Esophagus muscularis mucosa (tissue), 3 donors: Measurements from ENCODE around the gene BPIFB4.

Experiments used
- CTCF ChIP-seq, 3 experiments: fragments of 200-600 bp in 2 of 3; fragments of 450-650 bp in 1 of 3; sonication (generic) in 2 of 3; IDR thresholded peaks; one replicate each; pipeline ENCODE4 v1.5.1; 2017 to 2019; ENCODE audit warnings: antibody characterized with exemption in 3 of 3, mild to moderate bottlenecking in 2 of 3, moderate library complexity in 1 of 3
- EP300 ChIP-seq: sonication (generic); formaldehyde crosslinking; IDR thresholded peaks from one replicate; pipeline ENCODE4 v1.6.1; 2017; ENCODE audit warnings: antibody characterized with exemption

DNA sequence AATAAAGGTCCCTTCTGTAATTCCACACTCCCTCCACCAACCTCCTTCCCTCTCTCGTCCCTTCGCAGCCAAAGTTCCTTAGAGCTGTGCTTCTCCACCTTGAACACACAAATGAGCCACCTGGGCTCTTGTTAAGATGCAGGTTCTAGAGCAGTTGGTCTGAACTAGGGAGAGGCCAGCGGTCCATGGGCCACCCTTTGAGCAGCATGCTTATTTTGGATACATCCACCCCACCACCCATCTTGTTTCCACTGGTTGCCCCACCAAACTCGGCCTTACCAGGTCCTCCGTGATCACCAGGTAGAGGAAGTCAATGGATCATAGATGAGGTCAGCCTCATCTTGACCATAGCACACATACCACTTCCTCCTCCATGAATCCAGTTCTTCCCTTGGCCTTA lies 81.2 kb downstream of the BPIFB4 start:
- TF ChIP-seq EP300 (no peak), CTCF (IDR thresholded peaks at IDR 0.05) (no peak)
